Testis (tissue), 2 donors: ENCODE results near the gene PTPN6.

Source experiments
- POLR2A ChIP-seq: fragments of 450-650 bp; IDR thresholded peaks from one replicate; pipeline ENCODE4 v1.6.1; 2017; ENCODE audit warnings: antibody characterized with exemption, mild to moderate bottlenecking, moderate library complexity
- TF ChIP-seq, protein P1 (sequence below), 3 experiments: fragments of 450-650 bp in 2 of 3; fragments of 200-600 bp in 1 of 3; sonication (generic) in 1 of 3; IDR thresholded peaks; one replicate each; pipeline ENCODE4 v1.5.1; 2016 to 2019; ENCODE audit warnings: antibody characterized with exemption in 3 of 3, mild to moderate bottlenecking in 2 of 3, moderate library complexity in 1 of 3

DNA sequence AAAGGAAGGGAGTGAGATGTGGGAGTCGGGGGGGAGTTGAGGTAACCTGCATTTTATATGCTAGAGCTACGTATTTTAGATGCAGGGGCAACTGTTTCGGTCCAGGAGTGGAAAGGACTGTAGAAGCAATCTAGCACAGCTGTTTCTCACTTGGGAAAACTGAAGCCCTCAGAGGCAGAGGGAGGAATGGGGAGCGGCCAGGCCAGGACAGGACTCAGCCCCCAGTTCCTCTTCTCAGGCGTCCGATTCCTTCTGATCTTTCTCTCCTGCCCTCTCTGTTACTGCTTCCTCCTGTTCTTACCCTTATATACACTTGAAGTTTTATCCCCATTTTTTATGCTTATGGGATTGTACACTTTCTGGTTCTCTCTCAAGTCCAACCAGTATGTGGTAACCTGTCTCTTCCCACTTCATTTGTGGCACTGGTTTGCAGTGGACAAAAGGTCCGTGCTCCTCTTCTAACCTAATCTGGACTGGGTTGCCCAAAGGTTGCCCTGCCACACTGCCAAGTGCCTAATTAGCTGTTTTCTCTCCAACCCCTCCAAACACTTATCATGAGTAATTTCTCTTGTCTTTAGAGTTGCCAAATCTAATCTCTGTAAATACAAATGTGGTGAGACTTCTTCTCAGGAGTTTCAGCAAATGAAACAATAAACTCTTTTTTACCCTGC lies 50.9 kb downstream of the PTPN6 start:
- TF ChIP-seq, protein P1, sequence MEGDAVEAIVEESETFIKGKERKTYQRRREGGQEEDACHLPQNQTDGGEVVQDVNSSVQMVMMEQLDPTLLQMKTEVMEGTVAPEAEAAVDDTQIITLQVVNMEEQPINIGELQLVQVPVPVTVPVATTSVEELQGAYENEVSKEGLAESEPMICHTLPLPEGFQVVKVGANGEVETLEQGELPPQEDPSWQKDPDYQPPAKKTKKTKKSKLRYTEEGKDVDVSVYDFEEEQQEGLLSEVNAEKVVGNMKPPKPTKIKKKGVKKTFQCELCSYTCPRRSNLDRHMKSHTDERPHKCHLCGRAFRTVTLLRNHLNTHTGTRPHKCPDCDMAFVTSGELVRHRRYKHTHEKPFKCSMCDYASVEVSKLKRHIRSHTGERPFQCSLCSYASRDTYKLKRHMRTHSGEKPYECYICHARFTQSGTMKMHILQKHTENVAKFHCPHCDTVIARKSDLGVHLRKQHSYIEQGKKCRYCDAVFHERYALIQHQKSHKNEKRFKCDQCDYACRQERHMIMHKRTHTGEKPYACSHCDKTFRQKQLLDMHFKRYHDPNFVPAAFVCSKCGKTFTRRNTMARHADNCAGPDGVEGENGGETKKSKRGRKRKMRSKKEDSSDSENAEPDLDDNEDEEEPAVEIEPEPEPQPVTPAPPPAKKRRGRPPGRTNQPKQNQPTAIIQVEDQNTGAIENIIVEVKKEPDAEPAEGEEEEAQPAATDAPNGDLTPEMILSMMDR (IDR thresholded peaks at IDR 0.05): no peak
- TF ChIP-seq POLR2A: no peak
